ENCODE results near the gene VPS37B. TPM values are rescaled to one million over a fixed set of nuclear protein-coding genes. Genes with fewer than 3 reads are reported as not detected.

Gene VPS37B
- total RNA-seq, 2 experiments from 2014 or later, result 97.7 to 104 TPM

GRCh38 chr12:122932207-122932606 lies 36.3 kb upstream of the VPS37B start:
- TF ChIP-seq CTCF (IDR thresholded peaks at IDR 0.05), result no peak
- Histone ChIP-seq H3K27ac (ENCODE audit: low read depth in 1 of 2, low read length in 2 of 2) (no peak overlapping the region), H3K36me3 (ENCODE audit: insufficient read depth, low read length) (no peaks in the 10 kb centered on the region), H3K27me3 (ENCODE audit: control insufficient read depth in 1 of 2, insufficient read depth in 2 of 2, low read length in 2 of 2) (no peaks in the 10 kb centered on the region), H3K9me3 (ENCODE audit: control insufficient read depth in 1 of 2, insufficient read depth in 1 of 2, low read length in 2 of 2) (no peaks in the 10 kb centered on the region), H3K4me3 (ENCODE audit: low read length) (no peak overlapping the region), H3K4me1 (ENCODE audit: insufficient read depth, low read length) (no peaks in the 10 kb centered on the region)
- DNase-seq (no peak), ATAC-seq (ENCODE audit: poor library complexity) (no peak)
- no peak overlapping the region for H3K4me3 Mint-ChIP-seq
- H3K9me3 Mint-ChIP-seq, result no peaks in the 10 kb centered on the region
- H3K36me3 Mint-ChIP-seq (ENCODE audit: low read depth), result no peaks in the 10 kb centered on the region
- H3K27ac Mint-ChIP-seq, result no peak overlapping the region
- intact Hi-C loops (cut with DNase I, micrococcal nuclease), result no loop called here
- POLR2A ChIA-PET, result interaction anchor here (0.6 kb wide), 1 partner anchor 373 kb away, joined by 7 read pairs; no protein-coding TSS in a partner anchor
- H3K27me3 Mint-ChIP-seq, result no peaks in the 10 kb centered on the region
- CTCF ChIA-PET, result no interaction called here
- H3K4me1 Mint-ChIP-seq (ENCODE audit: low read depth), result no peaks in the 10 kb centered on the region

- H3K4me3 ChIP-seq (ENCODE audit: low read length), result no peak overlapping the region
- H3K27ac Mint-ChIP-seq, result no peak overlapping the region
- POLR2A ChIA-PET, result interaction anchor here (0.7 kb wide), 1 partner anchor 49 kb away, joined by 3 read pairs; no protein-coding TSS in a partner anchor
- H3K36me3 ChIP-seq (ENCODE audit: insufficient read depth, low read length), result no peaks in the 10 kb centered on the region
- DNase-seq, result no peak
- H3K4me3 Mint-ChIP-seq, result no peak overlapping the region
- H3K9me3 ChIP-seq (ENCODE audit: control insufficient read depth in 1 of 2, insufficient read depth in 1 of 2, low read length in 2 of 2), result no peaks in the 10 kb centered on the region
- H3K4me1 ChIP-seq (ENCODE audit: insufficient read depth, low read length), result no peaks in the 10 kb centered on the region
- no peaks in the 10 kb centered on the region for H3K9me3 Mint-ChIP-seq
- no peaks in the 10 kb centered on the region for H3K27me3 ChIP-seq (ENCODE audit: control insufficient read depth in 1 of 2, insufficient read depth in 2 of 2, low read length in 2 of 2)
- no peaks in the 10 kb centered on the region for H3K36me3 Mint-ChIP-seq (ENCODE audit: low read depth)
- no peak for TF ChIP-seq CTCF (IDR thresholded peaks at IDR 0.05)
- no peaks in the 10 kb centered on the region for H3K27me3 Mint-ChIP-seq
- CTCF ChIA-PET, result no interaction called here
- intact Hi-C loops (cut with DNase I, micrococcal nuclease), result no loop called here
- no peak overlapping the region for H3K27ac ChIP-seq (ENCODE audit: low read depth in 1 of 2, low read length in 2 of 2)
- no peak for ATAC-seq (ENCODE audit: poor library complexity)
- H3K4me1 Mint-ChIP-seq (ENCODE audit: low read depth), result no peaks in the 10 kb centered on the region
Measured at GRCh38 chr12:122929812-122930211, 33.9 kb upstream of the VPS37B start.

- POLR2A ChIA-PET, result no interaction called here
- H3K36me3 ChIP-seq (ENCODE audit: insufficient read depth, low read length), result no peaks in the 10 kb centered on the region
- H3K27ac ChIP-seq (ENCODE audit: low read depth in 1 of 2, low read length in 2 of 2), result no peak overlapping the region
- no peak for TF ChIP-seq CTCF (IDR thresholded peaks at IDR 0.05)
- no peaks in the 10 kb centered on the region for H3K27me3 Mint-ChIP-seq
- H3K9me3 Mint-ChIP-seq, result no peaks in the 10 kb centered on the region
- H3K27ac Mint-ChIP-seq, result no peak overlapping the region
- no peaks in the 10 kb centered on the region for H3K4me1 ChIP-seq (ENCODE audit: insufficient read depth, low read length)
- intact Hi-C loops (cut with DNase I, micrococcal nuclease), result no loop called here
- no peak overlapping the region for H3K4me3 Mint-ChIP-seq
- no peaks in the 10 kb centered on the region for H3K36me3 Mint-ChIP-seq (ENCODE audit: low read depth)
- CTCF ChIA-PET, result no interaction called here
- H3K27me3 ChIP-seq (ENCODE audit: control insufficient read depth in 1 of 2, insufficient read depth in 2 of 2, low read length in 2 of 2), result no peaks in the 10 kb centered on the region
- no peaks in the 10 kb centered on the region for H3K4me1 Mint-ChIP-seq (ENCODE audit: low read depth)
- ATAC-seq (ENCODE audit: poor library complexity) (no peak), DNase-seq (no peak)
- no peak overlapping the region for H3K4me3 ChIP-seq (ENCODE audit: low read length)
- H3K9me3 ChIP-seq (ENCODE audit: control insufficient read depth in 1 of 2, insufficient read depth in 1 of 2, low read length in 2 of 2), result no peaks in the 10 kb centered on the region
Measured at GRCh38 chr12:122929148-122929538, 33.2 kb upstream of the VPS37B start.

Measured in CD4-positive, alpha-beta T cell (primary cell).